Ishikawa (cell line): ENCODE results near the gene UCKL1.
A peak's percentile ranks its signal among the peaks of the same experiment; 100 is the strongest.

ENCODE experiments used
- CEBPB ChIP-seq: IDR thresholded peaks from 2 replicates; pipeline ENCODE4 v1.6.1; 2012
- CREB1 ChIP-seq: IDR thresholded peaks from 2 replicates; pipeline ENCODE4 v1.6.1; 2012; ENCODE audit warnings: low read depth
- EGR1 ChIP-seq: IDR thresholded peaks from 2 replicates; pipeline ENCODE4 v1.6.1; 2012
- EP300 ChIP-seq: IDR thresholded peaks from 2 replicates; pipeline ENCODE4 v1.6.1; 2012; ENCODE audit warnings: borderline replicate concordance
- FOXM1 ChIP-seq: IDR thresholded peaks from 2 replicates; pipeline ENCODE4 v1.6.1; 2012; ENCODE audit warnings: low read depth, borderline replicate concordance
- MAX ChIP-seq: IDR thresholded peaks from 2 replicates; pipeline ENCODE4 v1.6.1; 2012
- NFIC ChIP-seq: IDR thresholded peaks from 2 replicates; pipeline ENCODE4 v1.6.1; 2012
- RAD21 ChIP-seq: IDR thresholded peaks from 2 replicates; pipeline ENCODE4 v1.6.1; 2012; ENCODE audit warnings: low read depth
- REST ChIP-seq: IDR thresholded peaks from 2 replicates; pipeline ENCODE4 v1.6.1; 2012; ENCODE audit warnings: low read depth, mild to moderate bottlenecking
- TAF1 ChIP-seq: IDR thresholded peaks from 2 replicates; pipeline ENCODE4 v1.6.1; 2012; ENCODE audit warnings: low read depth, mild to moderate bottlenecking
- TCF12 ChIP-seq: IDR thresholded peaks from 2 replicates; pipeline ENCODE4 v1.6.1; 2012; ENCODE audit warnings: low read depth
- TEAD4 ChIP-seq: IDR thresholded peaks from 2 replicates; pipeline ENCODE4 v1.6.1; 2012
- USF1 ChIP-seq: IDR thresholded peaks from 2 replicates; pipeline ENCODE4 v1.6.1; 2012
- YY1 ChIP-seq: IDR thresholded peaks from 2 replicates; pipeline ENCODE4 v1.6.1; 2012; ENCODE audit warnings: low read depth
- ZBTB7A ChIP-seq: IDR thresholded peaks from 2 replicates; pipeline ENCODE4 v1.6.1; 2012; ENCODE audit warnings: low read depth

Gene UCKL1

GRCh38 chr20:64001607-64002011, 45.4 kb upstream of the UCKL1 start:
- TF ChIP-seq EGR1, result no peak
- TF ChIP-seq TCF12, result no peak
- TF ChIP-seq NFIC, result no peak
- TF ChIP-seq MAX, result no peak
- TF ChIP-seq RAD21, result no peak
- TF ChIP-seq USF1, result no peak
- TF ChIP-seq CEBPB, result no peak
- TF ChIP-seq EP300, result no peak
- no peak for TF ChIP-seq TEAD4
- no peak for TF ChIP-seq CREB1
- no peak for TF ChIP-seq REST
- TF ChIP-seq TAF1, result no peak

GRCh38 chr20:64000906-64001305, 44.7 kb upstream of the UCKL1 start:
- TF ChIP-seq FOXM1 (no peak), YY1 (no peak), EP300 (no peak), CEBPB (no peak), RAD21 (no peak), TEAD4 (no peak), ZBTB7A (no peak), REST (no peak), TAF1 (no peak), USF1 (no peak)

GRCh38 chr20:63982937-63983336, 26.7 kb upstream of the UCKL1 start:
- TF ChIP-seq EGR1, result no peak
- no peak for TF ChIP-seq TEAD4
- no peak for TF ChIP-seq REST
- no peak for TF ChIP-seq FOXM1

GRCh38 chr20:63980806-63981728, 24.9 kb upstream of the UCKL1 start, which contains the start of gene PRPF6:
TSS of gene PRPF6 (plus strand) at chr20:63981132. CDS start at chr20:63981246, 114 bp downstream.
- TF ChIP-seq FOXM1 (no peak), RAD21 (peak; percentile 32; the same call in 1 of the 2 replicates), EGR1 (no peak), TAF1 (peak; percentile 66), MAX (peak; percentile 95), CEBPB (no peak), REST (no peak), EP300 (peak; percentile 12; the same call in 1 of the 2 replicates), ZBTB7A (peak; percentile 65; the same call in 1 of the 2 replicates), NFIC (no peak), USF1 (0 out of 2 replicates have a peak, but pooled peaks have one; percentile 21), CREB1 (peak; percentile 94), TCF12 (peak; percentile 75), TEAD4 (no peak), YY1 (peak; percentile 50; the same call in 1 of the 2 replicates)
